Heart left ventricle (tissue), 16 donors: ENCODE measurements around the gene IFT57. TPM values are rescaled to one million over a fixed set of nuclear protein-coding genes. Genes with fewer than 3 reads are reported as not detected.

Experiments used
- ATAC-seq, 4 donors: fragments of 200-7000 bp; cut with Tn5 transposase; one replicate each; pipeline ENCODE4 v1.9.1; 2020 to 2022; ENCODE audit warnings: moderate library complexity in 4 of 4, mild to moderate bottlenecking in 3 of 4, moderate number of reproducible peaks in 1 of 4
- DNase-seq, 5 donors: peaks; one replicate each; pipeline ENCODE4 v3.0.0-alpha.2; 2020
- H3K27ac ChIP-seq, 12 donors: fragments of 200-600 bp; sonication (generic) in 4 of 12; one replicate each; pipeline versions ENCODE4 v1.5.0 to v1.8.0; 2016 to 2022; ENCODE audit warnings: mild to moderate bottlenecking in 2 of 12
- H3K27me3 ChIP-seq, 9 donors: fragments of 200-600 bp; sonication (generic) in 2 of 9; one replicate each; pipeline versions ENCODE4 v1.5.1 to v1.8.0; 2016 to 2022; ENCODE audit warnings: mild to moderate bottlenecking in 3 of 9
- H3K36me3 ChIP-seq, 9 donors: fragments of 200-600 bp; sonication (generic) in 2 of 9; one replicate each; pipeline versions ENCODE4 v1.5.0 to v1.8.0; 2018 to 2022; ENCODE audit warnings: mild to moderate bottlenecking in 2 of 9
- H3K4me1 ChIP-seq, 12 donors: fragments of 200-600 bp; sonication (generic) in 4 of 12; one replicate each; pipeline versions ENCODE4 v1.5.0 to v1.8.0; 2016 to 2022; ENCODE audit warnings: mild to moderate bottlenecking in 3 of 12
- H3K4me3 ChIP-seq, 12 donors: fragments of 200-600 bp; sonication (generic) in 4 of 12; one replicate each; pipeline versions ENCODE4 v1.5.0 to v1.8.0; 2017 to 2022; ENCODE audit warnings: mild to moderate bottlenecking in 9 of 12, moderate library complexity in 4 of 12
- H3K9me3 ChIP-seq, 12 donors: fragments of 200-600 bp; sonication (generic) in 4 of 12; one replicate each; pipeline versions ENCODE4 v1.5.0 to v1.8.0; 2016 to 2022; ENCODE audit warnings: mild to moderate bottlenecking in 1 of 12
- POLR2A ChIP-seq, 2 donors: fragments of 450-650 bp; IDR thresholded peaks; one replicate each; pipeline ENCODE4 v1.6.1; 2017; ENCODE audit warnings: antibody characterized with exemption in 2 of 2, mild to moderate bottlenecking in 2 of 2, moderate library complexity in 2 of 2
- WGBS, 4 donors: extraction: QIAGEN DNeasy Blood & Tissue Kit in 2 of 4; methylation state at CpG; one replicate each; pipeline versions ENCODE4 v1.1.5 to v1.1.7; 2013 to 2018; 5-methylcytosine and 5-hydroxymethylcytosine counted together
- intact Hi-C, 10 donors: fragments of 100-400 bp; cut with DNase I; formaldehyde crosslinking; loops; one replicate each; pipeline versions ENCODE4 v1.11.1 to v1.14.2; 2022
- polyA plus RNA-seq, 2 donors: library from polyadenylated mRNA; stranded (reverse); fragments of 200-250 nt; gene quantifications; one replicate each; pipeline ENCODE4 v1.2.3, GENCODE V29; 2013
- total RNA-seq, 9 donors: library from RNA; depleted of rRNA in 2 of 9; stranded (reverse); fragments of >200 nt in 2 of 9; fragmentation: NEBNext Ultra II Directional in 3 of 9; extraction: Animal tissue kit (Norgen Biotek cat#: 25700) in 3 of 9; gene quantifications; one replicate each; pipeline versions ENCODE4 v1.1.0 to v1.2.4, GENCODE V29; 2016 to 2023
- TF ChIP-seq, protein P1 (sequence below), 12 donors: fragments of 200-600 bp; sonication (generic) in 4 of 12; IDR thresholded peaks; one replicate each; pipeline versions ENCODE4 v1.5.0 to v1.8.0; 2018 to 2022; ENCODE audit warnings: antibody characterized with exemption in 12 of 12, mild to moderate bottlenecking in 5 of 12
- donor health status: ischemic (EF 13 %, LVEDD 7.1; RV severe dilation, severe dysfunction).
- donor health status: healthy with polysubstance abuse.
- donor health status: DM: no; HTN: yes; CAD: no.
- donor health status: DM: no; HTN: no; CAD: no.
- donor health status: ischemic (EF 25% LVEDD 6.9; RV normal size, moderate dysfunction).
- donor health status: ischemic (EF 25% LVEDD 5.7; RV mildly dilated, moderate dysfunction).
- donor health status: healthy.
- donor health status: DM: yes; HTN: yes; CAD: no.
- donor health status: ischemic (EF 35%, LVEDD 5.7; RV mildly dilated, moderate dysfunction).
- donor health status: nonischemic (EF 11% LVEDD 7.7; RV severe dilation, severe dysfunction).
- donor health status: DM: yes; HTN: yes; CAD: no.
- donor health status: PGD.
- donor health status: ischemic (EF 29% LVEDD 5.4; RV normal size, mild dysfunction).
- donor health status: nonischemic (EF 23%, LVEDD 6.1; RV moderate dilation, normal function).

The IFT57 gene
- total and polyA plus RNA-seq, 11 donors, result 4.3 to 36.4 (median 22.9) TPM

DNA sequence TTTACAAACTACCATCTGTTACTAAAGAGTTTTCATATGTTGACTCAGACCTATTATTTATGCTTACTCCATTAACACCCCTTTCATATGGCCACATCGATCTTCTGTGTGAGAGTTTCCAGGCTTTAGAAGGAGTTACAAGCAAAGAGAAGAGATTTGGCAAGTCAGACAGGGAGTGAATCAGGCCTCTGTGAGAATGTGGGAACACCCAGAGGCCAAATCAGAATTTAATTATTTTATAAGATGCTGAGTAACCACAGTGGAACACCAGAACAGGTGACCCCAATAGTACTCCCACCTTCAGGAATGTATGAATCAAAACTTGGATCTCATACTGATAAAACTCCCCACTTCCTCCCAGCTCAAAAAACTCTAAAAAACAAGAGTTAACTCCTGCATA, 42.0 kb downstream of the IFT57 start:
- Histone ChIP-seq H3K36me3 (peaks cover 0 to 6% (median 0%) of the 10 kb centered on the region in 9 donors), H3K27ac (no peak overlapping the region), H3K4me1 (peaks cover 0 to 20% (median 0%) of the 10 kb centered on the region in 12 donors), H3K9me3 (peaks cover 0 to 14% (median 0%) of the 10 kb centered on the region in 12 donors), H3K4me3 (no peak overlapping the region), H3K27me3 (no peaks in the 10 kb centered on the region)
- DNase-seq, result no peak
- TF ChIP-seq, protein P1, sequence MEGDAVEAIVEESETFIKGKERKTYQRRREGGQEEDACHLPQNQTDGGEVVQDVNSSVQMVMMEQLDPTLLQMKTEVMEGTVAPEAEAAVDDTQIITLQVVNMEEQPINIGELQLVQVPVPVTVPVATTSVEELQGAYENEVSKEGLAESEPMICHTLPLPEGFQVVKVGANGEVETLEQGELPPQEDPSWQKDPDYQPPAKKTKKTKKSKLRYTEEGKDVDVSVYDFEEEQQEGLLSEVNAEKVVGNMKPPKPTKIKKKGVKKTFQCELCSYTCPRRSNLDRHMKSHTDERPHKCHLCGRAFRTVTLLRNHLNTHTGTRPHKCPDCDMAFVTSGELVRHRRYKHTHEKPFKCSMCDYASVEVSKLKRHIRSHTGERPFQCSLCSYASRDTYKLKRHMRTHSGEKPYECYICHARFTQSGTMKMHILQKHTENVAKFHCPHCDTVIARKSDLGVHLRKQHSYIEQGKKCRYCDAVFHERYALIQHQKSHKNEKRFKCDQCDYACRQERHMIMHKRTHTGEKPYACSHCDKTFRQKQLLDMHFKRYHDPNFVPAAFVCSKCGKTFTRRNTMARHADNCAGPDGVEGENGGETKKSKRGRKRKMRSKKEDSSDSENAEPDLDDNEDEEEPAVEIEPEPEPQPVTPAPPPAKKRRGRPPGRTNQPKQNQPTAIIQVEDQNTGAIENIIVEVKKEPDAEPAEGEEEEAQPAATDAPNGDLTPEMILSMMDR (IDR thresholded peaks at IDR 0.05), result no peak
- no peak for TF ChIP-seq POLR2A (IDR thresholded peaks at IDR 0.05)
- intact Hi-C loops, result no loop called here
- 50 to 77% (median 60%) methylated on average over 1 of the region's 1 CpG for WGBS, 4 donors
- peak in 1 of 4 donors; percentile 24 for ATAC-seq

DNA sequence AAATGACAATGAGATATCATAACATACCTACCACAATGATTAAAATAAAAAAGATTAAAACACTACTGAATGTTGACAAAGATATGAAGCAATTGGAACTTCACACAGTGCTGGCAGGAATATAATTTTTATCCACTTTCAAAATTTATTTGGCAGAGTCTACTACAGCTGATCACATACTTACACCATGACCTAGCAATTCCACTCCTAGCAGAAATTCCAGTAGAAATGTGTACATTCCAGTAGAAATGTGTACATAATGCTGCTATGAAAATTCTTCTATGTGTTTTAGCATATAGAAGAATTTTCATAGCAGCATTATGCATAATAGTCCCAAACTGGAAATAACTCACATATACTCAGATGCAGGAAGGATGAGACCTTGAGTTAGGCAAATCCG, 43.5 kb downstream of the IFT57 start:
- H3K4me1 ChIP-seq, result peaks cover 0 to 20% (median 0%) of the 10 kb centered on the region in 12 donors
- intact Hi-C loops, result no loop called here
- WGBS, 4 donors, result 98 to 100% (median 99%) methylated on average over 1 of the region's 1 CpG
- H3K9me3 ChIP-seq, result peaks cover 0 to 9% (median 0%) of the 10 kb centered on the region in 12 donors
- H3K27me3 ChIP-seq, result no peaks in the 10 kb centered on the region
- DNase-seq, result no peak
- TF ChIP-seq POLR2A (IDR thresholded peaks at IDR 0.05), result no peak
- TF ChIP-seq, protein P1 (IDR thresholded peaks at IDR 0.05), result no peak
- ATAC-seq, result no peak
- no peaks in the 10 kb centered on the region for H3K36me3 ChIP-seq
- no peak overlapping the region for H3K4me3 ChIP-seq
- no peak overlapping the region for H3K27ac ChIP-seq

DNA sequence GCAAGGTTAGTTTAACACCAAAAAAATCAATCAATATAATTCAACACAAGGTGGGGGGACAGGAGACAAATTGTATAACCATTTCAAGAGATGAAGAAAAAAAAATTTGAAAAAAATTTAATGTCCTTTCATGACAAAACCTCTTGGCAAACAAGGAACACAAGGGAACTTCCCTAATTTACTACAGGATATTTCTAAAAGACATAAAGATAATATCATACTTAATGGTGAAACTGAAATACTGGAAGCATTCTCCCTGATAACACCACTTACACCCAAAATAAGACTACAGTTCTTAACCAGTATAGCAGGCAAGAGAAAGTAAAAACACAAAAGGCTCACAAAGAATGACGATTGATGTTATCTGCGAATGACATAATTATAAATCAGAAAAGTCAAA, 44.7 kb downstream of the IFT57 start:
- peaks cover 0 to 20% (median 0%) of the 10 kb centered on the region in 12 donors for H3K4me1 ChIP-seq
- TF ChIP-seq POLR2A (IDR thresholded peaks at IDR 0.05), result no peak
- TF ChIP-seq, protein P1 (IDR thresholded peaks at IDR 0.05), result no peak
- H3K27ac ChIP-seq, result no peak overlapping the region
- H3K4me3 ChIP-seq, result no peak overlapping the region
- ATAC-seq (no peak), DNase-seq (no peak)
- H3K27me3 ChIP-seq, result no peaks in the 10 kb centered on the region
- H3K9me3 ChIP-seq, result peaks cover 0 to 9% (median 0%) of the 10 kb centered on the region in 12 donors
- WGBS, 4 donors, result 84 to 92% (median 87%) methylated on average over 2 of the region's 2 CpGs
- H3K36me3 ChIP-seq, result no peaks in the 10 kb centered on the region
- intact Hi-C loops, result no loop called here

DNA sequence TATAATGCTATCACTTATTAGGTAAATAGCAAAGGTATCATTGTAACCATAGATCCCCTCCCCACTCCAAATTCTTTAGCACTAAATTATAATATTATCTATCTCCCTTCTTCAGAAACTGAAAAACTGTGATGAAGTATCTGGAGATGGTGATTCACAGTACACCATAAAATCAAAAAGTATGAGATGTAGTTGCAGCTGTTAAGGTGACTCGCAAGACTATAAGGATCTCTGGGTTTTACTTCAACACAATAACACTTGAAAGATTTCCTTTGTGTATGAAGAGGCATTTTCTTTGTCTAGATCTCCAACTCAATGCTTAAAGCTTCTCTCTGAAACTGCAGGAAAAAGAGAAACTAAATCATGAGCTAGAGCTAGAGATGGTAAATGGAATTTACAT, 46.9 kb downstream of the IFT57 start:
- peaks cover 0 to 9% (median 0%) of the 10 kb centered on the region in 12 donors for H3K9me3 ChIP-seq
- no peak for TF ChIP-seq POLR2A (IDR thresholded peaks at IDR 0.05)
- TF ChIP-seq, protein P1 (IDR thresholded peaks at IDR 0.05), result no peak
- no peak for ATAC-seq
- no peak overlapping the region for H3K27ac ChIP-seq
- no peaks in the 10 kb centered on the region for H3K27me3 ChIP-seq
- intact Hi-C loops, result no loop called here
- peaks cover 0 to 17% (median 0%) of the 10 kb centered on the region in 12 donors for H3K4me1 ChIP-seq
- no peak overlapping the region for H3K4me3 ChIP-seq
- DNase-seq, result no peak
- no peaks in the 10 kb centered on the region for H3K36me3 ChIP-seq
- WGBS, 4 donors, result 90 to 96% (median 95%) methylated on average over 1 of the region's 1 CpG
